ENCODE results near the gene STMND1. TPM values are rescaled to one million over a fixed set of nuclear protein-coding genes. Genes with fewer than 3 reads are reported as not detected.

STMND1 gene
- total RNA-seq, 2 experiments from 2014 or later, result not detected

GRCh38 chr6:17156112-17156921, 54.5 kb downstream of the STMND1 start:
- Mint-ChIP-seq H3K36me3 (ENCODE audit: low read depth) (no peaks in the 10 kb centered on the region), H3K27me3 (peaks cover 15% of the 10 kb centered on the region), H3K4me3 (no peak overlapping the region), H3K4me1 (no peaks in the 10 kb centered on the region), H3K9me3 (peaks cover 9% of the 10 kb centered on the region), H3K27ac (no peak overlapping the region)
- CTCF ChIA-PET, result no interaction called here
- POLR2A ChIA-PET, result no interaction called here
- peak; percentile 73 for DNase-seq

DNA sequence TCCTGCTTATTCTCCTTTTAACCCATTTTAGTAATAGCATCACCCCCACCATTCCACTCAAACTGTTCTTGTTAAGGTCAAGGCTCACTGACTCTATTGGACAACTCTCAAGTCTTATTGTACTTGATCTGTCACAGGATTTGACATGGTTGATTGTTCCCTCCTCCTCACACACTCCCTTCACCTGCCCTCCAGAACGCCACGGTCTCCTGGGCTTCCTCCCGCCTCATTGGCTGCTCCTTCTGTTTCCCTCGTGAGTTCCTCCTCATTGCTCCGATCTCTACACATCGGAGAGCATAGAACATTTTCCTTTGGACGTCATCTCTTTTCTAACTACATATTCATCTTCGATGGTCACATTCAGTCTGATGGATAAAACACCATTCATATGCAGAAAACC, 55.1 kb downstream of the STMND1 start:
- CTCF ChIA-PET, result no interaction called here
- Mint-ChIP-seq H3K4me1 (no peaks in the 10 kb centered on the region), H3K27me3 (peaks cover 20% of the 10 kb centered on the region), H3K9me3 (peaks cover 9% of the 10 kb centered on the region), H3K36me3 (ENCODE audit: low read depth) (no peaks in the 10 kb centered on the region), H3K4me3 (no peak overlapping the region), H3K27ac (no peak overlapping the region)
- POLR2A ChIA-PET, result no interaction called here
- DNase-seq, result no peak

GRCh38 chr6:17157617-17158016, 55.8 kb downstream of the STMND1 start:
- H3K4me1 Mint-ChIP-seq, result no peaks in the 10 kb centered on the region
- DNase-seq, result no peak
- no peak overlapping the region for H3K27ac Mint-ChIP-seq
- ChIA-PET CTCF (no interaction called here), POLR2A (no interaction called here)
- H3K36me3 Mint-ChIP-seq (ENCODE audit: low read depth), result no peaks in the 10 kb centered on the region
- no peak overlapping the region for H3K4me3 Mint-ChIP-seq
- peaks cover 23% of the 10 kb centered on the region for H3K27me3 Mint-ChIP-seq
- peaks cover 6% of the 10 kb centered on the region for H3K9me3 Mint-ChIP-seq

- no peak for DNase-seq
- Mint-ChIP-seq H3K27ac (no peak overlapping the region), H3K4me1 (no peaks in the 10 kb centered on the region), H3K4me3 (no peak overlapping the region), H3K27me3 (peaks cover 22% of the 10 kb centered on the region), H3K36me3 (ENCODE audit: low read depth) (no peaks in the 10 kb centered on the region), H3K9me3 (no peaks in the 10 kb centered on the region)
- ChIA-PET CTCF (no interaction called here), POLR2A (no interaction called here)
Measured at GRCh38 chr6:17159240-17159639, 57.4 kb downstream of the STMND1 start.

GRCh38 chr6:17161076-17161475, 59.2 kb downstream of the STMND1 start:
- H3K9me3 Mint-ChIP-seq, result no peaks in the 10 kb centered on the region
- ChIA-PET POLR2A (no interaction called here), CTCF (interaction anchor here (0.6 to 0.9 kb wide), 2 partner anchors 39 to 81 kb away, joined by 3 read pairs; no protein-coding TSS in a partner anchor)

DNA sequence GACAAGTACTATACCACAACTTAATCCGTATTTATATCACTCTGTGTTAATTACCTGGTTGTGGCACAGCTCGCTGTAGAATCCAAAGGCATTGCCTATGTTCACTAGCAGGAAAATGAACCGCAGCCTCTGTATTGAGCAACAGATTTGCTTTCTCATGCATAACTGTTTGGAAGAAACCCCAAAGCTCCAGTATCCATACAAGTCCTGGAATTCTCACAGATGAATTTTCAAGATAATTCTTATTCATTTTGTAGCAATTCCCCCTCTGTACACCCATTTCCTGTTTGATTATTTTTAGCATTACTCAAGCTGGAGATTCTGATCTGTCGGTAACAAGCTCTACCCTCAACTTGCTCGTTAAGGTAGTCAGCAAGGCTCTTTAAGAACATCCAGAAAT, 63.5 kb downstream of the STMND1 start:
- no peaks in the 10 kb centered on the region for H3K36me3 Mint-ChIP-seq (ENCODE audit: low read depth)
- ChIA-PET CTCF (no interaction called here), POLR2A (no interaction called here)
- peaks cover 17% of the 10 kb centered on the region for H3K27me3 Mint-ChIP-seq
- no peak overlapping the region for H3K27ac Mint-ChIP-seq
- H3K9me3 Mint-ChIP-seq, result no peaks in the 10 kb centered on the region
- DNase-seq, result no peak
- no peaks in the 10 kb centered on the region for H3K4me1 Mint-ChIP-seq
- no peak overlapping the region for H3K4me3 Mint-ChIP-seq

More at GRCh38 chr6:17161076-17161475, 59.2 kb downstream of the STMND1 start:
- no peak for DNase-seq
- peaks cover 22% of the 10 kb centered on the region for H3K27me3 Mint-ChIP-seq
- H3K36me3 Mint-ChIP-seq (ENCODE audit: low read depth), result no peaks in the 10 kb centered on the region
- no peaks in the 10 kb centered on the region for H3K4me1 Mint-ChIP-seq
- no peak overlapping the region for H3K4me3 Mint-ChIP-seq
- H3K27ac Mint-ChIP-seq, result no peak overlapping the region

- Mint-ChIP-seq H3K27me3 (peaks cover 3% of the 10 kb centered on the region), H3K4me3 (no peak overlapping the region), H3K4me1 (no peaks in the 10 kb centered on the region), H3K36me3 (ENCODE audit: low read depth) (no peaks in the 10 kb centered on the region), H3K27ac (no peak overlapping the region), H3K9me3 (no peaks in the 10 kb centered on the region)
- no peak for DNase-seq
- CTCF ChIA-PET, result interaction anchor here (0.6 to 0.9 kb wide), 2 partner anchors 9 to 263 kb away, joined by 3 to 4 read pairs; no protein-coding TSS in a partner anchor
- POLR2A ChIA-PET, result no interaction called here
Measured at GRCh38 chr6:17167327-17167979, 65.6 kb downstream of the STMND1 start.

DNA sequence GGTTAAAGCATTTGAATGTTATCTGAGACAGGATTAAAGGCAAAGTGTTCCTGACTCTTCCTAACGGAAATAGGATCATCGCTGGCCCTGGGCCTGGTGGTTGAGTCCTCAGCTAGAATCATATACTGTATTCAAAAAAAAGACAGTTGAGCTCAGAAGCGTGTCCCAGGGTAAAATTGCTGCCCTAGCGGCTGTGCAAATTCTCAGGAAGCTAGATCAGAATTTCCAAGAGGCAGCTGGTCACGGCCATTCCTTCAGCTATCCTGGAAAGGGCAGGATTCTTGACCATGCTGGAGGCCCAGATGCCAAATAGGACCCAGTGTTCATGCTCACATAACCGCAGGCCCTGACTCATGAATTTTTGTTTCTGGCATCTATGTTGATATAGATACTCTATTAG, 67.4 kb downstream of the STMND1 start:
- Mint-ChIP-seq H3K27me3 (no peaks in the 10 kb centered on the region), H3K9me3 (no peaks in the 10 kb centered on the region), H3K36me3 (ENCODE audit: low read depth) (no peaks in the 10 kb centered on the region), H3K4me1 (no peaks in the 10 kb centered on the region), H3K27ac (no peak overlapping the region), H3K4me3 (no peak overlapping the region)
- POLR2A ChIA-PET, result no interaction called here
- CTCF ChIA-PET, result interaction anchor here (0.6 kb wide), 1 partner anchor 39 kb away, joined by 3 read pairs; no protein-coding TSS in a partner anchor
- no peak for DNase-seq

GRCh38 chr6:17169711-17170110, 67.9 kb downstream of the STMND1 start:
- H3K27ac Mint-ChIP-seq, result no peak overlapping the region
- H3K27me3 Mint-ChIP-seq, result no peaks in the 10 kb centered on the region
- ChIA-PET CTCF (interaction anchor here (0.6 kb wide), 1 partner anchor 39 kb away, joined by 3 read pairs; no protein-coding TSS in a partner anchor), POLR2A (no interaction called here)
- H3K4me3 Mint-ChIP-seq, result no peak overlapping the region
- DNase-seq, result no peak
- H3K36me3 Mint-ChIP-seq (ENCODE audit: low read depth), result no peaks in the 10 kb centered on the region
- no peaks in the 10 kb centered on the region for H3K4me1 Mint-ChIP-seq
- H3K9me3 Mint-ChIP-seq, result no peaks in the 10 kb centered on the region

DNA sequence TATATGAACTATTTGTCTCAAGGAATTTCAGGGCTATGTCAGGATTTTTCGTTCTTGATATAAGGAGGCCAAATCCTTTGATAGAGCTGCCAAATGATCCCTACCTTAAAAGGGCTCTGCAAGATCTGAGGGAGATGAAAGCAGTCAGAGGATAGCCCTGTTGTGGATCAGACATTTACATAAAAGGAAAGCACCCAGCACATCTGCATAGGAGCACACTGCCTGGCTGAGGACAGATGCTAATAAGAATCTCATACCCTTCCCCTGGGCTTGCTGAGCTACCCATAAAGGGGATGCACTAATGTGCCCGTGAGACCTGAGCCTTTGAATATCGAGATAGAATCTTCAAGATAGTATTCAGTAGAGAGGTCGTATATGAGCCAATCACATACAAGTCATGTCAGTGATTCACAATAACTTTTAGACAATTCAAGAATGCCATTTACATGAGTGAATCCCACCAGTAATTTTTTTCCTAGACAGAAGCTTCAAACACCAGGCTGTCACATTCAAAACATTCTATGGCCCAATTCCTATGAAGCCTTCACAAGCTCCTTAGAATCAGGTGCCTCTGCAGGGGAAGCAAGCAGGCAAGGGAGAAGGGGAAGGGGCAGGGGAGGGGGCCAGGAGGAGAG, 71.1 kb downstream of the STMND1 start:
- no peaks in the 10 kb centered on the region for H3K36me3 Mint-ChIP-seq (ENCODE audit: low read depth)
- DNase-seq, result no peak
- no peaks in the 10 kb centered on the region for H3K27me3 Mint-ChIP-seq
- no peaks in the 10 kb centered on the region for H3K4me1 Mint-ChIP-seq
- ChIA-PET POLR2A (no interaction called here), CTCF (interaction anchor here (1.2 kb wide), 1 partner anchor 27 kb away, joined by 3 read pairs; no protein-coding TSS in a partner anchor)
- H3K4me3 Mint-ChIP-seq, result no peak overlapping the region
- no peak overlapping the region for H3K27ac Mint-ChIP-seq
- H3K9me3 Mint-ChIP-seq, result no peaks in the 10 kb centered on the region

GRCh38 chr6:17178326-17178725, 76.5 kb downstream of the STMND1 start:
- POLR2A ChIA-PET, result no interaction called here
- CTCF ChIA-PET, result interaction anchor here (0.6 kb wide), 1 partner anchor 177 kb away, joined by 3 read pairs; no protein-coding TSS in a partner anchor
- H3K9me3 Mint-ChIP-seq, result no peaks in the 10 kb centered on the region
- no peaks in the 10 kb centered on the region for H3K36me3 Mint-ChIP-seq (ENCODE audit: low read depth)
- DNase-seq, result no peak
- no peak overlapping the region for H3K4me3 Mint-ChIP-seq
- H3K4me1 Mint-ChIP-seq, result no peaks in the 10 kb centered on the region
- H3K27me3 Mint-ChIP-seq, result no peaks in the 10 kb centered on the region
- H3K27ac Mint-ChIP-seq, result no peak overlapping the region

- no peaks in the 10 kb centered on the region for H3K36me3 Mint-ChIP-seq (ENCODE audit: low read depth)
- POLR2A ChIA-PET, result no interaction called here
- no peaks in the 10 kb centered on the region for H3K4me1 Mint-ChIP-seq
Measured at GRCh38 chr6:17178754-17179529, 77.1 kb downstream of the STMND1 start.

More at GRCh38 chr6:17178754-17179529, 77.1 kb downstream of the STMND1 start:
- no peak for DNase-seq
- H3K4me3 Mint-ChIP-seq, result no peak overlapping the region
- CTCF ChIA-PET, result no interaction called here
- H3K27ac Mint-ChIP-seq, result no peak overlapping the region
- H3K27me3 Mint-ChIP-seq, result no peaks in the 10 kb centered on the region
- no peaks in the 10 kb centered on the region for H3K9me3 Mint-ChIP-seq
